Mononuclear cell (primary cell): ENCODE measurements around the gene ACSL1. TPM values are rescaled to one million over a fixed set of nuclear protein-coding genes. Genes with fewer than 3 reads are reported as not detected.
"Not testable (repeated sequence)": the region's sequence is repeated elsewhere in the genome, so short reads cannot be mapped to it uniquely, and the experiment has no call there.

Source experiments
- H3K27me3 ChIP-seq: 2 replicates; pipeline ENCODE4 v1.6.0; 2011; ENCODE audit warnings: low read length, control low read depth; ENCODE audit not compliant: insufficient read depth
- H3K4me1 ChIP-seq: 2 replicates; pipeline ENCODE4 v1.5.1; 2011; ENCODE audit warnings: mild to moderate bottlenecking, low read length, control low read depth; ENCODE audit not compliant: insufficient read depth
- H3K4me3 ChIP-seq: 2 replicates; pipeline ENCODE4 v1.5.1; 2011; ENCODE audit warnings: mild to moderate bottlenecking, low read length, moderate library complexity
- H3K9me3 ChIP-seq: 2 replicates; pipeline ENCODE4 v1.5.1; 2011; ENCODE audit warnings: low read depth, mild to moderate bottlenecking, control low read depth, low read length
- total RNA-seq: library from RNA; depleted of rRNA; stranded (reverse); fragments of >200 nt; gene quantifications from one replicate; pipeline ENCODE4 v1.2.3, GENCODE V29; 2012

ACSL1 gene
- total RNA-seq, 1 donor = 110 TPM

GRCh38 chr4:184748251-184748652 lies 77.5 kb downstream of the ACSL1 start:
- Histone ChIP-seq H3K9me3 (no peaks in the 10 kb centered on the region), H3K4me1 (peaks cover 32% of the 10 kb centered on the region)

DNA sequence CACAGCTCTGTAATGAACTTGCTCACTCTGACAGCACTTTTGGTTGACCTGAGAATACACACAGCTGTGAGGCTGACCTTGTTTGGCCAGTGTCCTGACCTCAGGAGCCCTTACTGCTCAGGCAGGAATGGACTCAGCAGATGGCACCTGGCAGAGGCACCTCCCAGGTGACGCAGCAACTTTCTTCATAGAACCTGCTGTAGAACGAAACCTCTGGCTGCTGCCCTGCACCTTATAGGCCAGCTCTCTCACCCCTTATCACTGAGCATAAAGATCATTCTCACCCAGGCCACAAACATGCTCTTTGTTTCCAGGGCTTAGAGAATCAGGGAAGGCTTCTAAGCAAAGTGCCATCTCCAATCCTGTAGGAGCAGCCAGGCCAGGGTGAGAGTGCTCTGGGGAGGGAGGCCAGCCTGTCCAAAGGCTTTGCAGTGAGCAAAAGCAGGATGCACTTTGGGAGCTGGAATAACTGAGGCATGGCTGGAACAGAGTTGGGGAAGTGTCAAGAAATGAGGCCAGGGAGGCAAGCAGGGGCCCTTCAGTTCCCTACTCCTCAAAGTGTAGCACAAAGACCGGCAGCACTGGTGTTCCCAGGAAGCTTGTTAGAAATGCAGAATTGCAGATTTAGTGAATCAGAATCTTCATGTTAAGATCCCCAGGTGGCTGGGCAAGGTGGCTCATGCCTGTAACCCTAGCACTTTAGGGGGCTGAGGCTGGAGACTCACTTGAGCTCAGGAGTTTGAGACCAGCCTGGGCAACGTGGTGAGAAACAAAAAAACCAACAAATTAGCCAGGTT lies 78.5 kb downstream of the ACSL1 start:
- Histone ChIP-seq H3K9me3 (no peaks in the 10 kb centered on the region), H3K4me1 (peaks cover 32% of the 10 kb centered on the region), H3K27me3 (no peaks in the 10 kb centered on the region), H3K4me3 (no peak overlapping the region)

More at GRCh38 chr4:184748251-184748652, 77.5 kb downstream of the ACSL1 start:
- Histone ChIP-seq H3K27me3 (no peaks in the 10 kb centered on the region), H3K4me3 (no peak overlapping the region)

DNA sequence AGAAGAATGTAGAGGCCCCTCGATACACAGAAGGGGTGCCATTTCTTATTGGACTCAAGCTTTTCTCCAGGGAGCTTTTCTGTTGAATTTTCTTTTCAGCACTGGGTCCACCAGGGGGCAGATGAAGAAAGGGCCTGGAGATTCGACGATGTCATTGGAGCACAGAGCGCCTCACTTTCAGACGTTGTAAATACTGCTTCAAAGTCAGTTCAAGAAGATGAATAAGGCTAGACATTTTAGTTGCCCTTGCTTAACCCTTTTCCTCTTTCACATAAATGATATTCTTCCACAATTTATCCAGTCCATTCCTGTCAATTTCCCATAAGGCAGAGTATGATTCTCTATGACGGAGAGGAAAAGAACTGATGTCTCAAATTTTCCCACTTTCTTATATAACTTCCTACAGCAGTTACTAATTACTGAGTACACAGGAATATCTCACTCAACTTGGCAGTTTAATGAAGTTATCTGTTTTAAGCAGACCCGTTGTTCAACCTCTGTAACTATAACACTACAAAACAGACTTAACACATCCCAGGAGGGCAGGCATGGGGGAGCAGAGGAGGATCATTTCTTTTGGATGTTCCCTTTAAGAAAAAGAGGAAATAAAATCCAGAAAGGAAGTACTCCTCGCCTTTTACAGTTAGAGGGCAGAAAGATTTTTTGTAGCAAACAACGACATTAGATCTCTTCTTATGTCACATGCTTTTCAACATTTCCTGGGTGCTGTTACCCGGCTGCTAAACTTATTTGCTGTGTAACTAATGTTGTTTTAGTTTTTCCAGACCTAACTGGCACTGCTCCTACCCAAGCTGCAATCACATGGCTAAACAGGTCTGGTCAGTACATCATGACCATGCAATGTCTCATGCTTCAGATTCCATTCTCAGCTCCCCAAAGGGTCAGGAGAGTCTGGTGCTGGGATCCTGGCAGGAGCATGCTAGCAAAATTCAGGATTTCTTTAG lies 79.7 kb downstream of the ACSL1 start:
- Histone ChIP-seq H3K4me3 (no peak overlapping the region), H3K4me1 (peaks cover 32% of the 10 kb centered on the region)

GRCh38 chr4:184744236-184744635 lies 81.5 kb downstream of the ACSL1 start:
- Histone ChIP-seq H3K4me3 (no peak overlapping the region), H3K27me3 (no peaks in the 10 kb centered on the region), H3K9me3 (no peaks in the 10 kb centered on the region), H3K4me1 (peaks cover 44% of the 10 kb centered on the region)

More for the DNA sequence above, 79.7 kb downstream of the ACSL1 start:
- Histone ChIP-seq H3K9me3 (no peaks in the 10 kb centered on the region), H3K27me3 (no peaks in the 10 kb centered on the region)

DNA sequence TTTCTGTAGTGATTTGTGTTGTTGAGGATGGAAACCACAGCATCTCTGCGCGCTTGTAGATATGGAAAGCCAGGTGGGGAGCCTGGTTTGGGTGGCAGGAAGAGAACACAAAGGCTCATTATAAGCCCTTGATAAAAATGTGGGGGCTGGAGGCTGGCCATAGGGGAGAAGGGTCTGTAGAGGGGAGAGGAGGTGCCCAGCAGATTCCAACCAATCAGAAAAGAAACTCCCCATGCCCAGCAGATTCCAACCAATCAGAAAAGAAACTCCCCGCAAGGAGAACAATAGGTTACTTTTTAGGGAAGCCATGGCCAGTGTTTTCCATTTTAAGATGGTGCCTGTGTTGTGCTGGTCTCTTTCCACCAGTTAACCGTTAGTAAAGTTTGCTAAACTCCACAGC lies 82.1 kb downstream of the ACSL1 start:
- H3K27me3 ChIP-seq = no peaks in the 10 kb centered on the region
- no peaks in the 10 kb centered on the region for H3K9me3 ChIP-seq
- peaks cover 49% of the 10 kb centered on the region for H3K4me1 ChIP-seq
- H3K4me3 ChIP-seq = no peak overlapping the region

GRCh38 chr4:184741651-184742050 lies 84.1 kb downstream of the ACSL1 start:
- not testable (repeated sequence) for H3K27me3 ChIP-seq, H3K4me3 ChIP-seq, H3K9me3 ChIP-seq
- peaks cover 30% of the 10 kb centered on the region for H3K4me1 ChIP-seq

DNA sequence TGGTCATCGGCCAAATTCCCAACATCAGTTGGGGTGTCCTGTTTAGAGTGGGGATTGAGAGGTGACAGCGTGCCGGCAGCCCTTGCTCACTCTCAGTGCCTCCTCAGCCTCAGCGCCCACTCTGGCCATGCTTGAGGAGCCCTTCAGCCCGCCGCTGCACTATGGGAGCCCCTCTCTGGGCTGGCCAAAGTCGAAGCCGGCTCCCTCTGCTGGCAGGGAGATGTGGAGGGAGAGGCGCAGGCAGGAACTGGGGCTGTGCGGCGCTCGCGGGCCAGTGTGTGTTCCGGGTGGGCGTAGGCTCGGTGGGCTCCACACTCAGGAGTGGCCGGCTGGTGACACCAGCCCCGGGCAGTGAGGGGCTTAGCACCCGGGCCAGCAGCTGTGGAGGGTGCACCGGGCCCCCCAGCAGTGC lies 84.8 kb downstream of the ACSL1 start:
- no peaks in the 10 kb centered on the region for H3K9me3 ChIP-seq
- H3K27me3 ChIP-seq = no peaks in the 10 kb centered on the region
- no peak overlapping the region for H3K4me3 ChIP-seq
- peaks cover 23% of the 10 kb centered on the region for H3K4me1 ChIP-seq

DNA sequence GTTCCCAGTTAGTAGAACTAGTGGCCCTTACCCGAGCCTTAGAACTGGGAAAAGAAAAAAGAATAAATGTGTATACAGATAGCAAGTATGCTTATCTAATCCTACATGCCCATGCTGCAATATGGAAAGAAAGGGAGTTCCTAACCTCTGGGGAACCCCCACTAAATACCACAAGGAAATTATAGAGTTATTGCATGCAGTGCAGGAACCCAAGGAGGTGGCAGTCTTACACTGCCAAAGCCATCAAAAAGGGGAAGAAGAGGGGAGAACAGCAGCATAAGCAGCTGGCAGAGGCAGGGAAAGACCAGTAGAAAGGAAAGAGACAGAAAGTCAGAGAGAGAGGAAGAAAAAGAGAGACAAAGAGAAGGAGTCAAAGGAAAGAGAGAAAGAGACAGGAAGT lies 86.2 kb downstream of the ACSL1 start:
- H3K27me3 ChIP-seq, H3K4me3 ChIP-seq: not testable (repeated sequence)
- H3K4me1 ChIP-seq = peaks cover 17% of the 10 kb centered on the region

DNA sequence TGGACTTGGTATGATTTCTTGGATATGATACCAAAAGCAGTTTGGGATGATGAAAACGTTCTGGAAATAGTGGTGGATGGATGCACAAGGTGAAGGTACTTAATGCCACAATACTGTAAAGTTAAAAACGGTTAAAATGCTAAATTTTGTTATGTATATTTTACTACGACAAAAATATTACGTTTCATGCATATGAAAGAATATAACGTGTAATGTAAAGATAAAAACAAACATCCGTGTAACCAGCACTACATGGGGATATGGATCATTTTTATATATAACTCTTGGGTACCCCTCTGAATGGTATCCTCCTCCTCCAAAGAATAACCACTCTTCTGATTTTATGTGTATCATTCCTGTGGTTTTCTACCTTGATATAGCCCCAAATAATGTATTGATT lies 91.0 kb downstream of the ACSL1 start:
- peak overlapping the region; percentile 68 for H3K4me3 ChIP-seq
- H3K27me3 ChIP-seq = no peaks in the 10 kb centered on the region
- no peaks in the 10 kb centered on the region for H3K9me3 ChIP-seq
- H3K4me1 ChIP-seq = peaks cover 23% of the 10 kb centered on the region

More for the DNA sequence above, 86.2 kb downstream of the ACSL1 start:
- H3K9me3 ChIP-seq = not testable (repeated sequence)

- Histone ChIP-seq H3K4me3 (peak within 1 kb of the TSS; percentile 68), H3K4me1 (peaks cover 14% of the 10 kb centered on the region), H3K27me3 (no peaks in the 10 kb centered on the region), H3K9me3 (no peaks in the 10 kb centered on the region)
These were observed 91.9 kb downstream of the ACSL1 start, which contains the start of gene CENPU for GRCh38 chr4:184733654-184734524. Gene CENPU (minus strand): TSS chr4:184734096. CDS start chr4:184734062, 34 bp downstream.

DNA sequence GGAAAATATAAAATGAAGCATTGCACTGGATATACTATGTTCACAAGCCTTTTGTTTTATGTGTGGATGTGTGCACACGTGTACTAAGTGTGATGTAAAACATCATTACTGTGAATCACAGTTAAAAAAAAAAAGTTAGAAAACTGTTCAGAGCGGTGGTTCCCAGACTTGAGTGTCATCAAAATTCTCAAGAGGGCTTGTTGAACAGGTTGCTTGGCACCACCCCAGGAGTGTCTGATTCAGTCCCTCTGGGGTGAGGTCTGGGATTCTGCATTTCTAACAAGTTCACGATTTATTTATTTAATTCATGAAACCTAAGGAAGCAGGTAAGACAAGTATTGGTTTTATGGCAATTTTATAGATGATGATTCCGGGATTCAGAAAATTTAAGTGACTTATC lies 93.6 kb downstream of the ACSL1 start:
- H3K9me3 ChIP-seq = no peaks in the 10 kb centered on the region
- H3K4me1 ChIP-seq = peaks cover 15% of the 10 kb centered on the region
- H3K27me3 ChIP-seq = no peaks in the 10 kb centered on the region
- no peak overlapping the region for H3K4me3 ChIP-seq

GRCh38 chr4:184731056-184731455 lies 94.7 kb downstream of the ACSL1 start:
- no peak overlapping the region for H3K4me3 ChIP-seq
- no peaks in the 10 kb centered on the region for H3K9me3 ChIP-seq
- no peaks in the 10 kb centered on the region for H3K27me3 ChIP-seq
- H3K4me1 ChIP-seq = peaks cover 15% of the 10 kb centered on the region

DNA sequence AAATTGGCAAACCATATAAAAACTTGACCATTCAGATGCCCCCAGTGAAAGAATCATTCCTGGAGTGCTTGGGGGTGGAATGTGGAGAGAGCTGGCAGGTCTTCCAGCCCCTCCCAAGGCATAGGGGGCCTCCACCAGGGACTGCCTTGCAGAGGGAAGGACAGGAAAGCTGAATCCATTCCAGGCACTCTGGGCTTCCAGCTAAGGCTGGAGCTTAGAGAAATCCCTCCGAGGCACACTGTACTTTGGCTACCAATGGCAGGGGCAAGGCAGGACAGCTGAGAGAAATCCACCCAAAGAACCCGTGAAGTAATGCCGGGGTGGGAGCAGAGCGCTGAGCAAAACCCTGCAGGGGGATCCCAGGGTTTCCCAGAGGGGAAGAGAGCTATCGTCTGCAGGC lies 95.8 kb downstream of the ACSL1 start:
- H3K9me3 ChIP-seq = no peaks in the 10 kb centered on the region
- no peaks in the 10 kb centered on the region for H3K27me3 ChIP-seq
- H3K4me1 ChIP-seq = peaks cover 15% of the 10 kb centered on the region
- H3K4me3 ChIP-seq = no peak overlapping the region

GRCh38 chr4:184728858-184729257 lies 96.9 kb downstream of the ACSL1 start:
- H3K27me3 ChIP-seq = no peaks in the 10 kb centered on the region
- H3K4me3 ChIP-seq = no peak overlapping the region
- no peaks in the 10 kb centered on the region for H3K9me3 ChIP-seq
- H3K4me1 ChIP-seq = peaks cover 15% of the 10 kb centered on the region
